ENCODE results near the gene MGST3.
A peak's percentile ranks its signal among the peaks of the same experiment; 100 is the strongest.
"Not testable (repeated sequence)": the region's sequence is repeated elsewhere in the genome, so short reads cannot be mapped to it uniquely, and the experiment has no call there.

Gene MGST3

GRCh38 chr1:165697881-165698760 lies 67.1 kb downstream of the MGST3 start, which contains the start of gene ALDH9A1:
Gene ALDH9A1, minus strand, starts transcription at chr1:165698562. Its CDS starts 4 bp downstream, at chr1:165698558.
- peak; percentile 73 to 93 for DNase-seq (ENCODE audit: low read depth in 2 of 2)

- no peak for DNase-seq (ENCODE audit: low read depth in 2 of 2)
Measured at GRCh38 chr1:165698761-165699052, 67.7 kb downstream of the MGST3 start.

DNA sequence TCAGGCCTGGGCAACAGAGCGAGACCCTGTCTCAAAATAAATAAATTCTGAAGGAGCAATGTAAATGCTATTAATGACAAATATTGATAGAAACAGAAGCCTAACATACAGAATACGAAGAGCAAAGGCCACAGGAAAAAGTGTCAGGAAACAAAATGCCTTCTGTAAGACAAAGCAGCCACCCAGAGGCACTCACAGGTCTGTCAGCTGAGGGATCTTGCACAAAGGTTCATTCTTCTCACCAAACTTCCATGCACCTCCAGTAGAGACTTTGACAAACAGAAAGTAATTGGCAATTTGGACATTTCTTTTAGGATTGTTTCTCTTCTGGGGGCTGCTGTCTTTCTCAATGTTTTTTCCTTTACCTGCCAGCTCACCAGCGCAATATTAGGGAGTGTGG lies 68.5 kb downstream of the MGST3 start:
- no peak for DNase-seq (ENCODE audit: low read depth in 2 of 2)

DNA sequence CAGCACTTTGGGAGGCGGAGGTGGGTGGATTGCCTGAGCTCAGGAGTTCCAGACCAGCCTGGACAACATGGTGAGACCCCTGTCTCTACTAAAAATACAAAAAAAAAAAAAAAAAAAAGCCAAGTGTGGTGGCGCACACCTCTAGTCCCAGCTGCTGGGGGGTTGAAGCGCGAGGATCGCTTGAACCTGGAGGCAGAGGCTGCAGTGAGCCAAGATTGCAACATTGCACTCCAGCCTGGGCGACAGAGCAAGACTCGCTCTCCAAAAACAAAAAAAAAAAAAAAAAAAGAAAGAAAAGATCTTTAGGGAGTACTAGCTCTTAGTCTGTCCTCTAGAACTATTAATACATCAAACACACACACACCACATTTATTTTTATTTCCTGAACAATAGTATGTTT lies 70.9 kb downstream of the MGST3 start:
- not testable (repeated sequence) for DNase-seq (ENCODE audit: low read depth in 2 of 2)

- DNase-seq (ENCODE audit: low read depth in 2 of 2), result no peak
Measured at GRCh38 chr1:165703648-165704047, 72.6 kb downstream of the MGST3 start.

Measured in stimulated activated CD4-positive, alpha-beta T cell treated with anti-CD3 and anti-CD28 coated beads, Interleukin-12 subunit alpha, Interleukin-12 subunit beta, amount 100 ng/mL, for 24 hours (primary cell).